ENCODE results near the gene TXNIP.

GRCh38 chr1:145959333-145959732 is 37.0 kb downstream of the TXNIP start:
- TF ChIP-seq CTCF (IDR thresholded peaks at IDR 0.05 in 8 of 11, conservative IDR thresholded peaks at IDR 0.05 in 3 of 11) (no peak), POLR2A (IDR thresholded peaks at IDR 0.05) (no peak), POLR2AphosphoS5 (IDR thresholded peaks at IDR 0.05) (no peak)
